Psoas muscle (tissue), 8 donors: Measurements from ENCODE around the gene ARL16. TPM values are rescaled to one million over a fixed set of nuclear protein-coding genes. Genes with fewer than 3 reads are reported as not detected.

Experiments
- ATAC-seq, 4 donors: fragments of 200-7000 bp; cut with Tn5 transposase; one replicate each; pipeline ENCODE4 v1.9.1; 2020; ENCODE audit warnings: moderate library complexity in 3 of 4, mild to moderate bottlenecking in 2 of 4
- DNase-seq, 2 donors: peaks; one replicate each; pipeline ENCODE4 v3.0.0-alpha.2; 2020
- H3K27ac ChIP-seq: fragments of 200-600 bp; one replicate; pipeline ENCODE4 v1.8.0; 2022
- H3K27me3 ChIP-seq, 3 donors: fragments of 200-600 bp in 1 of 3; one replicate each; pipeline versions ENCODE4 v1.6.1 to v1.8.0; 2013 to 2022; ENCODE audit warnings: low read length in 2 of 3, mild to moderate bottlenecking in 2 of 3, moderate library complexity in 1 of 3; ENCODE audit not compliant: insufficient read depth in 3 of 3
- H3K36me3 ChIP-seq, 2 donors: fragments of 200-600 bp in 1 of 2; one replicate each; pipeline versions ENCODE4 v1.6.1 to v1.8.0; 2013 to 2022; ENCODE audit warnings: low read depth in 1 of 2, mild to moderate bottlenecking in 1 of 2, moderate library complexity in 1 of 2; ENCODE audit not compliant: insufficient read depth in 1 of 2
- H3K4me1 ChIP-seq: fragments of 200-600 bp; one replicate; pipeline ENCODE4 v1.8.0; 2022
- H3K4me3 ChIP-seq: fragments of 200-600 bp; one replicate; pipeline ENCODE4 v1.8.0; 2022; ENCODE audit warnings: mild to moderate bottlenecking
- H3K9me3 ChIP-seq: fragments of 200-600 bp; one replicate; pipeline ENCODE4 v1.8.0; 2022
- CTCF ChIP-seq: fragments of 200-600 bp; IDR thresholded peaks from one replicate; pipeline ENCODE4 v1.8.0; 2022; ENCODE audit warnings: antibody characterized with exemption
- WGBS, 3 donors: extraction: QIAGEN DNeasy Blood & Tissue Kit; methylation state at CpG; one replicate each; pipeline versions ENCODE4 v1.1.6 to v1.1.7; 2013; 5-methylcytosine and 5-hydroxymethylcytosine counted together
- intact Hi-C, 2 donors: fragments of 100-400 bp; cut with DNase I; formaldehyde crosslinking; loops; one replicate each; pipeline versions ENCODE4 v1.11.0 to v1.14.2; 2022
- polyA plus RNA-seq, 3 donors: library from polyadenylated mRNA; stranded (reverse); fragments of 200-250 nt; gene quantifications; one replicate each; pipeline ENCODE4 v1.2.3, GENCODE V29; 2013
- total RNA-seq, 4 donors: library from RNA; stranded (reverse); fragmentation: NEBNext Ultra II Directional in 2 of 4; extraction: Animal tissue kit (Norgen Biotek cat#: 25700) in 2 of 4; gene quantifications; one replicate each; pipeline versions ENCODE4 v1.2.1 to v1.2.4, GENCODE V29; 2021 to 2023
- donor health status: healthy with polysubstance abuse.
- donor health status: DM: no; HTN: no; CAD: no; lungs with moderate emphysema.
- donor health status: Bipolar disorder and iron deficiency.
- donor health status: healthy.
- donor health status: DM: yes; HTN: yes; CAD: no.
- donor health status: DM: no; HTN: no; CAD: no.
- donor health status: DM: no; HTN: no; CAD: no.
- donor health status: DM: yes; HTN: yes; CAD: no.

Gene ARL16
- total and polyA plus RNA-seq, 7 donors: 7.8 to 29.3 (median 15.6) TPM

GRCh38 chr17:81703747-81704654 lies 20.4 kb upstream of the ARL16 start:
- peak in 2 of 4 donors; percentile 14 to 30 for ATAC-seq

GRCh38 chr17:81702934-81703746 lies 19.5 kb upstream of the ARL16 start, which contains the start of gene MRPL12:
Gene MRPL12, plus strand, starts transcription at chr17:81703367. Its CDS starts 135 bp downstream, at chr17:81703502.
- peak; percentile 93 to 97 for DNase-seq
- Histone ChIP-seq H3K9me3 (no peaks in the 10 kb centered on the region), H3K27me3 (no peaks in the 10 kb centered on the region), H3K36me3 (peaks cover 4 to 75% of the 10 kb centered on the region in 2 donors), H3K27ac (peak within 1 kb of the TSS; percentile 94), H3K4me1 (peaks cover 24% of the 10 kb centered on the region), H3K4me3 (peak within 1 kb of the TSS; percentile 86)
- ATAC-seq: peak; percentile 91 to 97 (median 94)
- peak; percentile 21 for TF ChIP-seq CTCF
- WGBS, 3 donors: 0% methylated on average over 84 to 102 of the region's 102 CpGs
- intact Hi-C loops: no loop called here

More at GRCh38 chr17:81703747-81704654, 20.4 kb upstream of the ARL16 start:
- no peak for TF ChIP-seq CTCF
- Histone ChIP-seq H3K4me1 (peaks cover 24% of the 10 kb centered on the region), H3K4me3 (peak overlapping the region; percentile 86), H3K9me3 (no peaks in the 10 kb centered on the region), H3K27me3 (no peaks in the 10 kb centered on the region), H3K36me3 (peaks cover 4 to 69% of the 10 kb centered on the region in 2 donors), H3K27ac (peak overlapping the region; percentile 94)
- DNase-seq: no peak
- intact Hi-C loops: no loop called here
- WGBS, 3 donors: 21 to 26% (median 22%) methylated on average over 25 to 27 of the region's 27 CpGs

GRCh38 chr17:81701288-81702071 lies 17.9 kb upstream of the ARL16 start:
- WGBS, 3 donors: 65 to 71% (median 66%) methylated on average over 22 to 23 of the region's 23 CpGs
- Histone ChIP-seq H3K9me3 (no peaks in the 10 kb centered on the region), H3K36me3 (peaks cover 4 to 74% of the 10 kb centered on the region in 2 donors), H3K27ac (peak overlapping the region; percentile 94), H3K4me3 (peak overlapping the region; percentile 86), H3K4me1 (peaks cover 37% of the 10 kb centered on the region), H3K27me3 (no peaks in the 10 kb centered on the region)
- ATAC-seq: no peak
- no peak for TF ChIP-seq CTCF
- intact Hi-C loops: no loop called here
- DNase-seq: no peak
